Stromal cell of bone marrow (primary cell): ENCODE results near the gene ASAP2.

ENCODE experiments used
- DNase-seq: peaks from one replicate; pipeline ENCODE4 v3.0.0-alpha.2; 2012; ENCODE audit warnings: low read depth

ASAP2 gene

GRCh38 chr2:9434489-9434888 is 227.9 kb downstream of the ASAP2 start:
- DNase-seq: no peak

- DNase-seq: no peak
Observed at GRCh38 chr2:9439536-9439935, 232.9 kb downstream of the ASAP2 start.

- no peak for DNase-seq
Observed at GRCh38 chr2:9440058-9440727, 233.6 kb downstream of the ASAP2 start.

GRCh38 chr2:9441556-9441955 is 234.9 kb downstream of the ASAP2 start:
- no peak for DNase-seq

- no peak for DNase-seq
Observed at GRCh38 chr2:9443526-9443925, 236.9 kb downstream of the ASAP2 start.

- no peak for DNase-seq
Observed at GRCh38 chr2:9445089-9445488, 238.5 kb downstream of the ASAP2 start.

GRCh38 chr2:9451231-9451630 is 244.6 kb downstream of the ASAP2 start:
- no peak for DNase-seq
